OCI-M1 (cell line): ENCODE data around the gene MBD6.

Experiments
- DNase-seq: peaks from one replicate; lab custom pipeline; 2025; lab: John Stamatoyannopoulos, UW

Gene MBD6

DNA sequence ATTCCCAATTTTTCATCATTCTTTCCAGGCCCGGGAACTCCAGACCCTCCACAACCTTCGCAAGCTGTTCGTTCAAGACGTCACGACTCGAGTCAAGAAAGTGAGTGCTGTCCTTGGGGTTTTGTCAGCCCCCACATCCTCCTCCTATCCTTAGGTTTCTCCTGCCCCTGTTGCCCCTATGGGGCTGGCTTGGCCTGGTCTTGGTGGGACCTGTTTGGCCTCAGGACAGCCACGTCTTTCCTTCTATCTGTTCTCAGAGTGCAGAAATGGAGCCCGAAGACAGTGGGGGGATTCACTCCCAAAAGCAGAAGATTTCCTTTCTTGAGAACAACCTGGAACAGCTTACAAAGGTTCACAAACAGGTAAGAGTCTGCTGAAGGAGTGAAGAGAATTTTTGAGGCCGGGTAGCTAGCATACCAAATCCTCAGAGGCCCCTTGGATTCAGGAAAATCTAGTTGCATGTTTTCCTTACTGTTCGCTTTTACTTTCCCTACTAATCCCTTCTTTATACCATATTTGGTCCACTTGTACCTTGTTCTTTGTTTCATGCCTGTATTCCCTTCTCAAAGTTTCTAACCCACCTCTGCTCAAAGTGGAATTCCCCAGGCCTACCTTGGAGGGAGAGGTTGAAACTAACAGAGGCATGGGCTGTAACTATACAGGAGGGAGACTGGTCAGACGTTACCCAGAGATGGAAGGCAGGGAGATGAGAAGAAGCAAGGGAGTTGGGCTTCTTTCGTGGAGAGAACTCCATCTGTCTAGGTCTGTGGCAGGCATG, 55.5 kb downstream of the MBD6 start:
- DNase-seq: no peak

DNA sequence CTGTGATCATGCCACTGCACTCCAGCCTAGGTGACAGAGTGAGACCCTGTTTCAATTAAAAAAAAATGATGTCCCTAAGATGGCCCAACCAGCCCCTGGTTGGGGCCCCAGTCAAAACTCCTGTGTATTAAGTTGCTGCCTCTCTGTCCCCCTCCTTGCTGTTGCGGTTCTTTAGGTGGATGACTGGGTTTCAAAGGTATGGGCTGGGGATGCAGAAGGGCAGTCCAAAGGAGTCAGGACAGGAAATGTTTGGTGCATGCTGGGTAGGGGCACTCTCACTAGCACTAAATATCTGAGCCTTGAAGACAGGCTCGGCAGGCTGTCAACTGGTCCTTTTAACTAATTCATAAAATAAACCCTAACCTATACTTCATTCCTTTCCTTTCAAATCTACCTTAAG, 56.4 kb downstream of the MBD6 start:
- DNase-seq: no peak
